ENCODE measurements around the gene SLC25A46.
A peak's percentile ranks its signal among the peaks of the same experiment; 100 is the strongest.
"Not testable (repeated sequence)": the region's sequence is repeated elsewhere in the genome, so short reads cannot be mapped to it uniquely, and the experiment has no call there.

SLC25A46 gene

DNA sequence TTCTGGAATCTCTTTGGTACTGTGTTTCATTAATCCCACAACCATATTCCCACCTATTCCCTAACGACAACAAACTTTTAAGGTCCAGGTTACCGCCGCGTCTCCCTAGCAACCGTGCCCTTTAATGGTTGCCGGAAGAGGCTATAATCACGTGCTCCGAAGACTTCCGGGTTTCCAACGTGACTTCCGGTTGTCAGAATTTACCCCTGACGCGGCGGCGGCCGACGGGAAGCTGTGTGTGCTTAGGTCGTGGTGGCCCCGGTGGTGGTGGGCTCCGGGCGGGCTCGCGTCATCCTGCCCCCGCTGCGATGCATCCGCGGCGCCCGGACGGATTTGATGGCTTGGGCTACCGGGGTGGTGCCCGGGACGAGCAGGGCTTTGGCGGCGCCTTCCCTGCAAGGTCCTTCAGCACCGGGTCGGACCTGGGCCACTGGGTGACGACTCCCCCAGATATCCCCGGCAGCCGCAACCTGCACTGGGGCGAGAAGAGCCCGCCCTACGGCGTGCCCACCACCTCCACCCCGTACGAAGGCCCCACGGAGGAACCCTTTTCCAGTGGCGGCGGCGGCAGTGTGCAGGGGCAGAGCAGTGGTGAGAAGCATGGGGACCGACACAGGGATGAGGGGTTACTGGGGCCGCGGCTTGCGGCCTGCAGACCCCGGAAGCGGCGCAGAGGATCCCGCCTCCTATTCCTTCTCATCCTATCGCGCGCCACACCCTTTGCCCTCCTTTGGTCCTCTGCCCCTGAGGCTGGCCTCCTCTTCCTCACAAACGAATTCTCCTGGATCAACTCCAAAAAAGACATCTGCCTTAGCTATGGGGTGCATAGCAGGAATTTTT lies at the start of gene SLC25A46:
Gene SLC25A46 (plus strand): TSS at position 196 of the 840 bp plus-strand sequence. CDS start 113 bp downstream, at position 309.
- H3K36me3 Mint-ChIP-seq (ENCODE audit: low read depth), result peaks cover 13% of the 10 kb centered on the region
- H3K9me3 Mint-ChIP-seq, result no peaks in the 10 kb centered on the region
- intact Hi-C loops (cut with micrococcal nuclease), result loop anchor here (2.0 to 5.0 kb wide), 3 partner anchors 354 to 1423 kb away; partner anchors contain the start of genes PJA2 and WDR36
- H3K4me1 Mint-ChIP-seq (ENCODE audit: low read depth), result peaks cover 33% of the 10 kb centered on the region
- peaks cover 7% of the 10 kb centered on the region for H3K27me3 Mint-ChIP-seq
- peak within 1 kb of the TSS; percentile 95 for H3K27ac Mint-ChIP-seq
- H3K4me3 Mint-ChIP-seq, result peak within 1 kb of the TSS; percentile 96

- H3K4me1 Mint-ChIP-seq (ENCODE audit: low read depth); H3K4me3 Mint-ChIP-seq; H3K36me3 Mint-ChIP-seq (ENCODE audit: low read depth); H3K27ac Mint-ChIP-seq; H3K27me3 Mint-ChIP-seq; intact Hi-C loops (cut with micrococcal nuclease): not testable (repeated sequence)
- peaks cover 59% of the 10 kb centered on the region for H3K9me3 Mint-ChIP-seq
Observed at GRCh38 chr5:110690587-110690986, 48.2 kb upstream of the SLC25A46 start.

GRCh38 chr5:110692669-110693068 lies 46.1 kb upstream of the SLC25A46 start:
- H3K27me3 Mint-ChIP-seq; H3K4me1 Mint-ChIP-seq (ENCODE audit: low read depth); H3K27ac Mint-ChIP-seq; H3K36me3 Mint-ChIP-seq (ENCODE audit: low read depth); H3K4me3 Mint-ChIP-seq; intact Hi-C loops (cut with micrococcal nuclease): not testable (repeated sequence)
- H3K9me3 Mint-ChIP-seq, result peaks cover 57% of the 10 kb centered on the region

- H3K27ac Mint-ChIP-seq, result no peak overlapping the region
- H3K9me3 Mint-ChIP-seq, result no peaks in the 10 kb centered on the region
- intact Hi-C loops (cut with micrococcal nuclease), result no loop called here
- no peaks in the 10 kb centered on the region for H3K27me3 Mint-ChIP-seq
- H3K4me1 Mint-ChIP-seq (ENCODE audit: low read depth), result no peaks in the 10 kb centered on the region
- H3K36me3 Mint-ChIP-seq (ENCODE audit: low read depth), result no peaks in the 10 kb centered on the region
- H3K4me3 Mint-ChIP-seq, result no peak overlapping the region
Observed at GRCh38 chr5:110702300-110702699, 36.5 kb upstream of the SLC25A46 start.

- no peak overlapping the region for H3K27ac Mint-ChIP-seq
- no peak overlapping the region for H3K4me3 Mint-ChIP-seq
- H3K4me1 Mint-ChIP-seq (ENCODE audit: low read depth), result no peaks in the 10 kb centered on the region
- no peaks in the 10 kb centered on the region for H3K27me3 Mint-ChIP-seq
- H3K9me3 Mint-ChIP-seq, result no peaks in the 10 kb centered on the region
- no peaks in the 10 kb centered on the region for H3K36me3 Mint-ChIP-seq (ENCODE audit: low read depth)
- intact Hi-C loops (cut with micrococcal nuclease), result no loop called here
Observed at GRCh38 chr5:110702704-110703103, 36.1 kb upstream of the SLC25A46 start.

- H3K9me3 Mint-ChIP-seq, result peaks cover 4% of the 10 kb centered on the region
- H3K4me1 Mint-ChIP-seq (ENCODE audit: low read depth), result no peaks in the 10 kb centered on the region
- H3K4me3 Mint-ChIP-seq, result no peak overlapping the region
- no peak overlapping the region for H3K27ac Mint-ChIP-seq
- intact Hi-C loops (cut with micrococcal nuclease), result no loop called here
- H3K36me3 Mint-ChIP-seq (ENCODE audit: low read depth), result no peaks in the 10 kb centered on the region
- H3K27me3 Mint-ChIP-seq, result no peaks in the 10 kb centered on the region
Observed at GRCh38 chr5:110703481-110703880, 35.3 kb upstream of the SLC25A46 start.

DNA sequence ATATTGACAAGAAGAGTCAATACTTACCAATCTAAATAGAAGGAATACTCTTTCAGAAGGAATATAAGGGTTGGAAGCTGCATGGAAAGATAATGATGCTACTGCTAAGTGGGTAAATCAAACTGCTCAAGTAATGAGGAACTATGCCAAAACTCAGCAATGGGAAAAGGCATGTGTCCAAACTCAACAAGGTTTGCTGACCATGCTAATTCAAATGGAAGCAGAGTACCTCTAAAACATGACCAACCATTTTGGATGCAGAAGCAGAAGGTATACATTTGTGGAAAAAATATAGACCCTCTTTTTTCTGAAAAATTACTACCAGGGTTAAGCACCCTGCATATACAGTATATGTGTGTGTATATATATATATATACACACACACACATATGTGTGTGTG lies 33.5 kb upstream of the SLC25A46 start:
- Mint-ChIP-seq H3K27me3 (no peaks in the 10 kb centered on the region), H3K4me1 (ENCODE audit: low read depth) (no peaks in the 10 kb centered on the region), H3K36me3 (ENCODE audit: low read depth) (no peaks in the 10 kb centered on the region), H3K4me3 (no peak overlapping the region), H3K27ac (no peak overlapping the region), H3K9me3 (peaks cover 22% of the 10 kb centered on the region)
- intact Hi-C loops (cut with micrococcal nuclease), result no loop called here

GRCh38 chr5:110707260-110707844 lies 31.5 kb upstream of the SLC25A46 start:
- Mint-ChIP-seq H3K4me3 (no peak overlapping the region), H3K27ac (no peak overlapping the region), H3K9me3 (peaks cover 22% of the 10 kb centered on the region), H3K27me3 (no peaks in the 10 kb centered on the region), H3K36me3 (ENCODE audit: low read depth) (no peaks in the 10 kb centered on the region), H3K4me1 (ENCODE audit: low read depth) (no peaks in the 10 kb centered on the region)
- intact Hi-C loops (cut with micrococcal nuclease), result no loop called here

DNA sequence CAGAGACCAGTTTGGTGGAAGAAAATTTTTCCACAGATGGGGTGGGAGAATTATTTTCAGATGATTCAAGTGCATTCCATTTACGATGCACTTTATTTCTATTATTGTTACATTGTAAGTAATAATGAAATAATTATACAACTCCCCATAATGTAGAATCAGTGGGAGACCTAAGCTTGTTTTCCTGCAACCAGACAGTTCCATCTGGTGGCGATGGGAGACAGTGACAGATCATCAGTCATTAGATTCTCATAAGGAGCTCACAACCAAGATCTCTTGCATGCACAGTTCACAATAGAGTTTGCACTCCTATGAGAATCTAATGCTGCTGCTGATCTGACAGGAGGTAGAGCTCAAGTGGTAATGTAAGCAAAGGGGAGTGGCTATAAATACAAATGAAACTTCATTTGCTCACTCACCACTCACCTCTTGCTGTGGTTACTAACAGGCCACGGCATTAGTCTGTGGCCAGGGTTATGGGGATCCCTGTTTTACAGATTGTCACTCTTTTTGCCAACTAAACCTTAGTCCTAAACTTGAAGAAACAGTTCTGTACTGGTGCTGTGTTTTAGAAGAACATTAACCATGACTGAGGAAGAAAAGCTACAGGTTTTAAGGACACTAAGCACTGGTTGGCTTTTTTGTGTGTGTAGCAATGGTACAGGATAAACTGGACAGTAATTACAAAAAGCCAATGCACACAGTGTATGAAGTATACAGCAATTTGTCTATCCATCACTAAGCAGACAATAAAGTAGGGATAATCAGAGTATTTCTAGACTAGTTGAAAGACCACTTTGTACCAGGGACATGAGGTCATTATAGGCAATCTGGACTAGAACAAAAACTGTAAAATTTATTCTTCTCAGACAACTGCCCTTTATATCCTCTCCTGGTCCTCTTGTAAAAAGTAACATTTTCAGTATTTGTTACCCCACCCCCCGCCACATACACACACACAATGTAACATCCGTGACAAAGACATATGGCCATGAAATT lies 22.3 kb upstream of the SLC25A46 start:
- Mint-ChIP-seq H3K4me1 (ENCODE audit: low read depth) (no peaks in the 10 kb centered on the region), H3K4me3 (no peak overlapping the region), H3K36me3 (ENCODE audit: low read depth) (no peaks in the 10 kb centered on the region), H3K9me3 (no peaks in the 10 kb centered on the region), H3K27ac (no peak overlapping the region), H3K27me3 (no peaks in the 10 kb centered on the region)
- intact Hi-C loops (cut with micrococcal nuclease), result no loop called here

DNA sequence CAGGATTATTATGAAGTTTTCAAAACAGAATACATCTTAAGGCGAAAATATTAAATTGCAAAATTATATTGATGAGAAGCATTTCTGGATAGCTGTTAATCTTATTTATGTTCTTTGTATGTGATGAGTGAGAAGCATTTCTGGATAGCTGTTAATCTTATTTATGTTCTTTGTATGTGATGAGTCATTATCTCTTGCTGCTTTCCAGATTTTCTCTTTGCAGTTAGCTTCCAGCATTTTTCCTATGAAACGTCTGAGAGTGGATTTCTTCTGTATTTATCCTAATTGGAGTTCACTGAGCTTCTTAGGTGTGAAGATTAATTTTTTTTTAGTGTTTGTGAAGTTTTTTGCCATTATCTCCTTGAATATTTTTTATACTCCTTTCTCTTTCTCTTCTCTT lies 20.5 kb upstream of the SLC25A46 start:
- Mint-ChIP-seq H3K4me1 (ENCODE audit: low read depth) (no peaks in the 10 kb centered on the region), H3K9me3 (no peaks in the 10 kb centered on the region), H3K27ac (no peak overlapping the region), H3K4me3 (no peak overlapping the region), H3K27me3 (no peaks in the 10 kb centered on the region), H3K36me3 (ENCODE audit: low read depth) (no peaks in the 10 kb centered on the region)
- intact Hi-C loops (cut with micrococcal nuclease), result no loop called here

GRCh38 chr5:110726249-110727024 lies 12.4 kb upstream of the SLC25A46 start, which contains the start of gene TMEM232:
Gene TMEM232, minus strand, starts transcription at chr5:110726671. Its CDS starts 59,319 bp downstream, at chr5:110667352.
- no peaks in the 10 kb centered on the region for H3K27me3 Mint-ChIP-seq
- peak within 1 kb of the TSS; percentile 74 for H3K4me3 Mint-ChIP-seq
- H3K36me3 Mint-ChIP-seq (ENCODE audit: low read depth), result no peaks in the 10 kb centered on the region
- no peak within 1 kb of the TSS for H3K27ac Mint-ChIP-seq
- intact Hi-C loops (cut with micrococcal nuclease), result no loop called here
- no peaks in the 10 kb centered on the region for H3K4me1 Mint-ChIP-seq (ENCODE audit: low read depth)
- no peaks in the 10 kb centered on the region for H3K9me3 Mint-ChIP-seq

DNA sequence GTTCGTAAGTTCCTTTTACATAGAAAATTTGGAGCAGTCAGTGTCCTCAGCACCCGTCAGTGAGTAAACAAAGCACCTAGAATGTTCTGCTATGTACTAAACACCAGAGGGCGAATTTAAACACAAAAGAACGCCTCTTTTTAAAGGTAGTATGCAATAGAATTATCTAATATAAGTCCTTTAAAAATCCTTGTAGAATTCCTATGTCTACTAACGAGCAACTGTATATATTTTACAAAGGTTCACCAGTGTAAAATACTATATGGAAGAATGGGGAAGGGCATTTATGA lies 11.8 kb upstream of the SLC25A46 start:
- no peaks in the 10 kb centered on the region for H3K4me1 Mint-ChIP-seq (ENCODE audit: low read depth)
- H3K9me3 Mint-ChIP-seq, result no peaks in the 10 kb centered on the region

GRCh38 chr5:110731499-110731898 lies 7.3 kb upstream of the SLC25A46 start:
- H3K27me3 Mint-ChIP-seq, result not testable (repeated sequence)

More for the DNA sequence above, 11.8 kb upstream of the SLC25A46 start:
- no peaks in the 10 kb centered on the region for H3K27me3 Mint-ChIP-seq
- no peaks in the 10 kb centered on the region for H3K36me3 Mint-ChIP-seq (ENCODE audit: low read depth)
- H3K27ac Mint-ChIP-seq, result no peak overlapping the region
- H3K4me3 Mint-ChIP-seq, result peak overlapping the region; percentile 74
- intact Hi-C loops (cut with micrococcal nuclease), result no loop called here

More at GRCh38 chr5:110731499-110731898, 7.3 kb upstream of the SLC25A46 start:
- intact Hi-C loops (cut with micrococcal nuclease); H3K27ac Mint-ChIP-seq; H3K9me3 Mint-ChIP-seq; H3K4me1 Mint-ChIP-seq (ENCODE audit: low read depth); H3K36me3 Mint-ChIP-seq (ENCODE audit: low read depth); H3K4me3 Mint-ChIP-seq: not testable (repeated sequence)
